Measurements from ENCODE around the gene ZFP2.

- TF ChIP-seq MAX (IDR thresholded peaks at IDR 0.05; ENCODE audit: insufficient read depth, insufficient read length) (no peak), POLR2AphosphoS5 (IDR thresholded peaks at IDR 0.05; ENCODE audit: insufficient read depth, low read depth, low read length) (no peak), CTCF (IDR thresholded peaks at IDR 0.05; ENCODE audit: extremely low read depth in 1 of 2, insufficient read depth in 1 of 2, low read depth in 1 of 2, low read length in 2 of 2) (no peak), POLR2A (IDR thresholded peaks at IDR 0.05; ENCODE audit: low read depth, low read length) (no peak), GATA2 (IDR thresholded peaks at IDR 0.05; ENCODE audit: insufficient read depth, insufficient read length, low read depth, low read length) (no peak), FOS (IDR thresholded peaks at IDR 0.05; ENCODE audit: borderline replicate concordance, insufficient read depth, low read length) (no peak), EZH2 (IDR thresholded peaks at IDR 0.05; ENCODE audit: borderline replicate concordance, low read depth, low read length, severe bottlenecking) (no peak), MYC (IDR thresholded peaks at IDR 0.05; ENCODE audit: low read depth, low read length) (no peak)
Measured at GRCh38 chr5:178861627-178862026, 34.1 kb upstream of the ZFP2 start.
